Ovary (tissue), 9 donors: ENCODE measurements around the gene LRRC49. TPM values are rescaled to one million over a fixed set of nuclear protein-coding genes. Genes with fewer than 3 reads are reported as not detected.

Source experiments
- DNase-seq, 5 donors: peaks; one replicate each; pipeline ENCODE4 v3.0.0-alpha.2; 2019 to 2020
- H3K27ac ChIP-seq, 2 donors: fragments of 200-600 bp; one replicate each; pipeline versions ENCODE4 v1.5.1 to v1.8.0; 2019 to 2022
- H3K27me3 ChIP-seq: fragments of 200-600 bp; one replicate; pipeline ENCODE4 v1.8.0; 2022
- H3K36me3 ChIP-seq: fragments of 200-600 bp; sonication (generic); one replicate; pipeline ENCODE4 v1.5.1; 2019
- H3K4me1 ChIP-seq: one replicate; pipeline ENCODE4 v1.8.1; 2013; ENCODE audit warnings: mild to moderate bottlenecking, moderate library complexity; ENCODE audit not compliant: insufficient read depth
- H3K4me3 ChIP-seq: fragments of 200-600 bp; sonication (generic); one replicate; pipeline ENCODE4 v1.5.1; 2017
- H3K9me3 ChIP-seq, 2 donors: fragments of 200-600 bp in 1 of 2; sonication (generic) in 1 of 2; one replicate each; pipeline versions ENCODE4 v1.5.1 to v1.8.1; 2013 to 2019; ENCODE audit warnings: mild to moderate bottlenecking in 1 of 2, moderate library complexity in 1 of 2
- CTCF ChIP-seq, 3 donors: fragments of 450-650 bp in 2 of 3; fragments of 200-600 bp in 1 of 3; IDR thresholded peaks; one replicate each; pipeline versions ENCODE4 v1.5.1 to v1.8.0; 2016 to 2022; ENCODE audit warnings: antibody characterized with exemption in 3 of 3, mild to moderate bottlenecking in 1 of 3
- EP300 ChIP-seq: sonication (generic); formaldehyde crosslinking; IDR thresholded peaks from one replicate; pipeline ENCODE4 v1.6.1; 2017; ENCODE audit warnings: antibody characterized with exemption
- POLR2A ChIP-seq: fragments of 450-650 bp; IDR thresholded peaks from one replicate; pipeline ENCODE4 v1.6.1; 2017; ENCODE audit warnings: antibody characterized with exemption, mild to moderate bottlenecking, moderate library complexity
- WGBS, 3 donors: extraction: QIAGEN DNeasy Blood & Tissue Kit in 1 of 3; methylation state at CpG; one replicate each; pipeline versions ENCODE4 v1.1.5 to v1.1.7; 2013 to 2017; 5-methylcytosine and 5-hydroxymethylcytosine counted together
- intact Hi-C, 4 donors: fragments of 100-400 bp; cut with DNase I; formaldehyde crosslinking; loops; one replicate each; pipeline versions ENCODE4 v1.11.0 to v1.15.1; 2022 to 2023
- polyA plus RNA-seq, 2 donors: library from polyadenylated mRNA; stranded (reverse); fragments of 200-250 nt in 1 of 2; fragments of 350-450 nt in 1 of 2; fragmentation: Illumina TruSeq in 1 of 2; extraction: RNeasy Lipid Tissue Mini Kit (QIAGEN cat#74804) in 1 of 2; gene quantifications; one replicate each; pipeline ENCODE4 v1.2.3, GENCODE V29; 2013 to 2014
- total RNA-seq, 7 donors: library from RNA; depleted of rRNA in 2 of 7; stranded (reverse); fragments of >200 nt in 2 of 7; fragmentation: NEBNext Ultra II Directional in 3 of 7; extraction: Animal tissue kit (Norgen Biotek cat#: 25700) in 3 of 7; gene quantifications; one replicate each; pipeline versions ENCODE4 v1.1.0 to v1.2.4, GENCODE V29; 2016 to 2023
- donor health status: DM: no; HTN: no; CAD: no; lungs with moderate emphysema.
- donor health status: DM: no; HTN: no; CAD: no.
- donor health status: Bipolar disorder and iron deficiency.
- donor health status: DM: yes; HTN: yes; CAD: no.
- donor health status: DM: no; HTN: no; CAD: no.
- donor health status: DM: yes; HTN: yes; CAD: no.

The LRRC49 gene
- total and polyA plus RNA-seq, 9 donors: 11.9 to 34.6 (median 16.1) TPM

GRCh38 chr15:71094137-71094536 lies 201.5 kb downstream of the LRRC49 start:
- no peaks in the 10 kb centered on the region for H3K9me3 ChIP-seq
- no peak overlapping the region for H3K4me3 ChIP-seq
- TF ChIP-seq POLR2A: no peak
- no peak for TF ChIP-seq CTCF (IDR thresholded peaks at IDR 0.05)
- no peak for TF ChIP-seq EP300
- H3K4me1 ChIP-seq: no peaks in the 10 kb centered on the region
- no peaks in the 10 kb centered on the region for H3K27me3 ChIP-seq
- H3K27ac ChIP-seq: no peak overlapping the region
- WGBS, 3 donors: 82 to 88% (median 85%) methylated on average over 2 of the region's 2 CpGs
- DNase-seq: no peak
- no peaks in the 10 kb centered on the region for H3K36me3 ChIP-seq
- intact Hi-C loops: no loop called here

GRCh38 chr15:71096676-71097075 lies 204.1 kb downstream of the LRRC49 start:
- TF ChIP-seq CTCF (IDR thresholded peaks at IDR 0.05) (no peak), EP300 (no peak), POLR2A (no peak)
- H3K4me1 ChIP-seq: no peaks in the 10 kb centered on the region
- no peak overlapping the region for H3K4me3 ChIP-seq
- intact Hi-C loops: no loop called here
- no peak for DNase-seq
- H3K9me3 ChIP-seq: no peaks in the 10 kb centered on the region
- 57 to 72% (median 65%) methylated on average over 3 of the region's 3 CpGs for WGBS, 3 donors
- no peaks in the 10 kb centered on the region for H3K36me3 ChIP-seq
- no peaks in the 10 kb centered on the region for H3K27me3 ChIP-seq
- H3K27ac ChIP-seq: no peak overlapping the region

- no peaks in the 10 kb centered on the region for H3K27me3 ChIP-seq
- no peak overlapping the region for H3K4me3 ChIP-seq
- intact Hi-C loops: no loop called here
- no peaks in the 10 kb centered on the region for H3K4me1 ChIP-seq
- no peak for DNase-seq
- no peaks in the 10 kb centered on the region for H3K36me3 ChIP-seq
- TF ChIP-seq EP300 (no peak), CTCF (IDR thresholded peaks at IDR 0.05) (no peak), POLR2A (no peak)
- H3K27ac ChIP-seq: no peak overlapping the region
- no peaks in the 10 kb centered on the region for H3K9me3 ChIP-seq
- WGBS, 3 donors: 89 to 91% (median 90%) methylated on average over 4 of the region's 4 CpGs
Measured at GRCh38 chr15:71097890-71098289, 205.3 kb downstream of the LRRC49 start.

GRCh38 chr15:71098920-71099319 lies 206.3 kb downstream of the LRRC49 start:
- H3K4me1 ChIP-seq: no peaks in the 10 kb centered on the region
- H3K9me3 ChIP-seq: no peaks in the 10 kb centered on the region
- H3K4me3 ChIP-seq: no peak overlapping the region
- intact Hi-C loops: no loop called here
- WGBS, 3 donors: 84 to 88% (median 88%) methylated on average over 1 of the region's 1 CpG
- H3K27me3 ChIP-seq: no peaks in the 10 kb centered on the region
- H3K36me3 ChIP-seq: no peaks in the 10 kb centered on the region
- TF ChIP-seq POLR2A (no peak), CTCF (IDR thresholded peaks at IDR 0.05) (no peak), EP300 (no peak)
- no peak overlapping the region for H3K27ac ChIP-seq
- DNase-seq: no peak

Other genes with a start within 250 kb of the LRRC49 start
- 10 to 100 TPM; 40.7 to 62.0 (median 53.4) TPM for gene UACA, start 129.3 kb upstream of the LRRC49 start, total RNA-seq
- 10 to 100 TPM; 28.6 to 45.3 TPM for gene UACA, start 129.3 kb upstream of the LRRC49 start, polyA plus RNA-seq
- 10 to 100 TPM; 13.4 to 51.5 (median 31.9) TPM for gene LARP6, start 38.7 kb upstream of the LRRC49 start, total RNA-seq
- gene LARP6, start 38.7 kb upstream of the LRRC49 start, polyA plus RNA-seq: 10 to 100 TPM; 23.6 to 61.7 TPM
- gene THAP10, start 393 bp upstream of the LRRC49 start, total RNA-seq: 1 to 10 TPM; 2.6 to 5.0 (median 4.0) TPM
- 1 to 10 TPM; 2.9 to 3.7 TPM for gene THAP10, start 393 bp upstream of the LRRC49 start, polyA plus RNA-seq
- gene THSD4, start 222.6 kb downstream of the LRRC49 start, total RNA-seq: 10 to 100 TPM in 4 of 7 donors, 1 to 10 TPM in 3; 3.2 to 53.4 (median 13.5) TPM
- gene THSD4, start 222.6 kb downstream of the LRRC49 start, polyA plus RNA-seq: 10 to 100 TPM in 1 of 2 donors, 1 to 10 TPM in 1; 3.6 to 13.7 TPM